Fibroblast of peridontal ligament (primary cell): Measurements from ENCODE around the gene RBMS2.
"Not testable (repeated sequence)": the region's sequence is repeated elsewhere in the genome, so short reads cannot be mapped to it uniquely, and the experiment has no call there.

Experiments
- DNase-seq: peaks from one replicate; pipeline ENCODE4 v3.0.0-alpha.2; 2010; ENCODE audit errors: extremely low read depth

Gene RBMS2

DNA sequence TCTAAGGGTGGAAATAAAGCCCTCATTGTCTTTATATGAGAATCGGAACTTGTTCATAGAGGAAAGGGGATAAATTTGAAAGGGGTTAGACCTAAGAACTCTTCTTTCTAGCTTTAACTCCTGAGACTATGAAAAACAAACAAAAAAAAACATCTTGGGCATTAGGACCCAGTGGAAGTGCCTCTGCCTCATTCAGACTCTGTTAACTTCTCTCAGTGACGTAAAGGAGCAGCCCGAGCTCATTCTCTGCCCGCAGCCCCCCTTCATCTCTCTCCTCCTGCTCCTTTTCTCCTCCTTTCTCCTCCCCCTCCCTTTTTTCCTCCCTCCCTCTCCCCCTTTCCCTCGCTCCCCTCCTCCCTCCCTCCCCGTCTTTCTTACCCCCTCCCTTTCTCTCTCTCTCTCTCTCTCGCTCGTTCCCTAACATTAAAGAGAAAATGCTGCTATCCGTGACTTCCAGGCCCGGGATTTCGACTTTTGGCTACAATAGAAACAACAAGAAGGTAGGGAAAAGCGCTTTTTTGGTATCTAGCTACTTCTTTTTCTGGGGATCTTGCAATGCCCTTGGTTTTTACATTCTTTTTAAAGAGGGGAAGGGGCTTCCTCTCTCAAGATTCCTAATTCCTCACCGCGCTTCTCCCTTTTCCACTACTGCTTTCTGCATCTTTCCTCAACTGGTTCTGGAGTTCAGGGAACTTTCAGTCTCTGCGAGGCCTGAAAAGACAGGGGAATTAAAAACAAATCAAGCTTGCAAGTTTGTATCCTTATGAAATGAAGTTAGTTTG, at the start of gene RBMS2:
RBMS2 (plus strand) TSS at position 231 of the 782 bp plus-strand sequence; CDS start at position 435, 204 bp downstream.
- peak; percentile 95 for DNase-seq

GRCh38 chr12:56474389-56474788, 47.2 kb upstream of the RBMS2 start:
- no peak for DNase-seq

- DNase-seq, result no peak
Observed at GRCh38 chr12:56476143-56476542, 45.5 kb upstream of the RBMS2 start.

- no peak for DNase-seq
Observed at GRCh38 chr12:56476972-56477432, 44.6 kb upstream of the RBMS2 start.

DNA sequence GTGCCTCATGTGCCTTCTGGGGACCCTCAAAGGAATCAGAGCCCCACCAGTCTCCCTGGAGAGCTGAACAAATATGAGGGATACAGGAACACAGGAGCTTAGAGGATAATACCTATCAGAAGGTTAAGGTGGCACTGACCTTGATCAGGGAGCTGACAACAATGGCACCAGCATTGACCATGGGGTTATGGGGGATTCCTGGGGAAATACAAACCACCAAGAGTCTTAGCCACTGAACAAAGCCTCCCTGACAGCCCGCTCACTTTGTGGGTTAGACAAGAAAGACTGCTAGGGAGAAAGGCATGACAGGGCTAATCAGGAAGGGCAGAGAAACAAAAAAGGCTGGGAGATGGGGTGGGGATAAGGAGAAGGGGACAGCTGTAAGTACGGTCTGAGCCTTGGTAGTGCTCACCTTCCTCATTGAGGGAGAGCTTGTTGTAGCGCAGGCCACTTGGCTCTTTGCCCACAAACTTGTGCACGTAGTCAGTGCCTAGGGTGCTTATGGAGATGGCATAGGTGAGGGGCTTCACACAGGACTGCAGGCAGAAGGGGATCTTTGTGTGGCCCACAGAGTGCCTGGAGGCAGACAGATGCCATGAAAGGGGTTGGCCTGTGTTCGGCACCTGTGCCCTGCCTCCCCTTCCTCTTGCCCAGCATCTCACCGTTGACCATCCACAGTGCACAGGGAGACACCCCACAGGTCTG, 43.9 kb upstream of the RBMS2 start:
- no peak for DNase-seq

GRCh38 chr12:56479625-56480024, 42.0 kb upstream of the RBMS2 start:
- no peak for DNase-seq

GRCh38 chr12:56484566-56484965, 37.1 kb upstream of the RBMS2 start:
- DNase-seq, result no peak

GRCh38 chr12:56486694-56487093, 34.9 kb upstream of the RBMS2 start:
- no peak for DNase-seq

- DNase-seq, result no peak
Observed at GRCh38 chr12:56487448-56488040, 34.1 kb upstream of the RBMS2 start.

- peak; percentile 71 for DNase-seq
Observed at GRCh38 chr12:56488041-56488955, 33.3 kb upstream of the RBMS2 start, which contains the start of gene GLS2. GLS2 (minus strand) TSS chr12:56488161; CDS start chr12:56488118, 43 bp downstream.

GRCh38 chr12:56490360-56490759, 31.3 kb upstream of the RBMS2 start:
- DNase-seq, result no peak

DNA sequence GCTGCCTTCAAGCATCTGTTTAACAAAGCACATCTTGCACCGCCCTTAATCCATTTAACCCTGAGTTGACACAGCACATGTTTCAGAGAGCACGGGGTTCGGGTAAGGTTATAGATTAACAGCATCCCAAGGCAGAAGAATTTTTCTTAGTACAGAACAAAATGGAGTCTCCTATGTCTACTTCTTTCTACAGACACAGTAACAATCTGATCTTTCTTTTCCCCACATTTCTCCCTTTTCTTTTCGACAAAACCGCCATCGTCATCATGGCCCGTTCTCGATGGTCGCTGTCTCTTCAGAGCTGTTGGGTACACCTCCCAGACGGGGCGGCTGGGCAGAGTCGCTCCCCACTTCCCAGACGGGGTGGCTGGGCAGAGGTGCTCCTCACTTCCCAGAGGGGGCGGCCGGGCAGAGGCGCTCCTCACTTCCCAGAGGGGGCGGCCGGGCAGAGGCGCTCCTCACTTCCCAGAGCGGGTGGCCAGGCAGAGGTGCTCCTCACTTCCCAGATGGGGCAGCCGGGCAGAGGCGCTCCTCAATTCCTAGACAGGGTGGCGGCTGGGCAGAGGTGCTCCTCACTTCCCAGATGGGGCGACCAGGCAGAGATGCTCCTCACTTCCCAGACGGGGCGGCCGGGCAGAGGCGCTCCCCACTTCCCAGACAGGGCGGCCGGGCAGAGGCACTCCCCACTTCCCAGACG, 28.1 kb upstream of the RBMS2 start:
- DNase-seq, result not testable (repeated sequence)

GRCh38 chr12:56494106-56494415, 27.6 kb upstream of the RBMS2 start:
- DNase-seq, result not testable (repeated sequence)

DNA sequence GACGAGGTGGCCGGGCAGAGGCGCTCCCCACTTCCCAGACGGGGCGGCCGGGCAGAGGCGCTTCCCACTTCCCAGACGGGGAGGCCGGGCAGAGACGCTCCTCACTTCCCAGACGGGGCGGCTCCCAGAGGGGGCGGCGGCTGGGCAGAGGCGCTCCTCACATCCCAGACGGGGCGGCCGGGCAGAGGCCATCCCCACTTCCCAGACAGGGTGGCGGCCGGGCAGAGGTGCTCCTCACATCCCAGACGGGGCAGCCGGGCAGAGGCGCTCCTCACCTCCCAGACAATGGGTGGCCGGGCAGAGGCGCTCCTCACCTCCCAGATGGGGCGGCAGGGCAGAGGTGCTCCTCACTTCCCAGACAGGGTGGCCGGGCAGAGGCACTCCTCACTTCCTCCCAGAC, 27.1 kb upstream of the RBMS2 start:
- DNase-seq, result not testable (repeated sequence)

DNA sequence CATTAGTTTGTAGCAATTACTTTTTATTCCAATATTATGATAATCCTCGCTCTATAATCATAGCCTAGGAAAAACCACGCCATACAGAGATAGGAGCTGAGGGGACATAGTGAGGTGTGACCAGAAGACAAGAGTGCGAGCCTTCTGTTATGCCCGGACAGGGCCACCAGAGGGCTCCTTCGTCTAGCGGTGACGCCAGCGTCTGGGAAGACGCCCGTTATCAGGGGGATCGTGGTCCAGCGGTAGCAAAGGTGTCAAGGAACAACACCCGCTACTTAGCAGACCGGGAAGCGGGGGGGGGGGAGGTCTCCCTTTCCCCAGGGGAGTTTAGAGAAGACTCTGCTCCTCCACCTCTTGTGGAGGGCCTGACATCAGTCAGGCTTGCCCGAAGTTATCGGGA, 24.9 kb upstream of the RBMS2 start:
- peak; percentile 23 for DNase-seq

DNA sequence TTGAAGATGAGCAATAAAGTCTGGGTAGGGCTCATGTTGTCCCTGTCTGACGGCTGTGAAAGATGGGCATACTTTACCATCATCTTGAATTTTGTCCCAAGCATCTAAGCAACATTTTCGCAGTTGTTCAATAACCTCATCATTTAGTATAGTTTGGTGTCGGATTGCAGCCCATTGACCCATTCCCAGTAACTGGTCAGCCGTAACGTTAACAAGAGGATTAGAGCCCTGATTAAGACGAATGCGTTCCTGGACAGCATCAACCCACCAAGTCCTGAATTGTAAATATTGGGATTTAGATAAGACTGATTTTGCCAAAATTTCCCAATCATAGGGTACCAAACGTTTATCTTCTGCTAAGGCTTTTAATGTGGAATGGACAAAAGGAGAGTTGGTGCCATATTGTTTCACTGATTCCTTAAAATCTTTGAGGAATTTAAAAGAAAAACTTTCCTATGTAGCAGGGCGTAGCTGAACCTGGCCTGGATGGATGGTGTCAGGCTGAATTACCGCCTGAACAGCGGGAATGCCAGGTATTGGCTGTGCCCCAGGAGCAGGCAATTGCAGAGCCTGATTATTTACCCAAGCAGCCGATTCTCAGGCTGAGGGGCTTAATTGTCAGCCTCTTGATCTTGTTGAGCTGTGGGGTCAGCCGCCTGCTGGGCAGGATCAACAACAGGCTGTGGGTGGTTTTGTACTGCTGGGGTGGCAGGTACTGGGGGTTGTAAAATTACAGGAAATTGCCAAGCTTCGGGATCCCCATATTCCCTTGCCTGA, 23.3 kb upstream of the RBMS2 start:
- DNase-seq, result not testable (repeated sequence)

- not testable (repeated sequence) for DNase-seq
Observed at GRCh38 chr12:56499452-56499851, 22.2 kb upstream of the RBMS2 start.

GRCh38 chr12:56499879-56500278, 21.7 kb upstream of the RBMS2 start:
- not testable (repeated sequence) for DNase-seq

DNA sequence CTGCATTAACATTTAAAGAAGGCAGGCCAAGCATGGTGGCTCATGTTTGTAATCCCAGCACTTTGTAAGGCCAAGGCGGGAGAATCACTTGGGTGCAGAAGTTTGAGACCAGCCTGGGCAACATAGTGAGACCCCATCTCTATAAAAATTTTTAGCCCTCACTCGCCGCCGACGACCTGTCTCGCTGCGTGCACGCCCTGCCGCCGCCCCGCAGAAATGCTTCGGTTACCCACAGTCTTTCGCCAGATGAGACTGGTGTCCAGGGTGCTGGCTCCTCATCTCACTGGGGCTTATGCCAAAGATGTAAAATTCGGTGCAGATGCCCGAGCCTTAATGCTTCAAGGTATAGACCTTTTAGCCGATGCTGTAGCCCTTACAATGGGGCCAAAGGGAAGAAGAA, 10.8 kb upstream of the RBMS2 start:
- DNase-seq, result no peak

- not testable (repeated sequence) for DNase-seq
Observed at GRCh38 chr12:56514014-56514318, 7.7 kb upstream of the RBMS2 start.
